Loucy (cell line): Measurements from ENCODE around the gene PTTG1IP.

Experiments used
- H2AFZ ChIP-seq: fragments of 200-600 bp; sonication (generic); 2 replicates; pipeline ENCODE4 v1.6.0; 2016; ENCODE audit warnings: antibody characterized with exemption, mild to moderate bottlenecking, low read length, moderate library complexity
- H3F3A ChIP-seq: fragments of 200-600 bp; 2 replicates; pipeline ENCODE4 v1.6.0; 2016; ENCODE audit warnings: antibody characterized with exemption, low read depth, mild to moderate bottlenecking
- H3K27me3 ChIP-seq: fragments of 200-600 bp; sonication (generic); 2 replicates; pipeline ENCODE4 v1.6.1; 2014; ENCODE audit warnings: low read length, mild to moderate bottlenecking; ENCODE audit not compliant: insufficient read depth, poor library complexity, severe bottlenecking
- H3K36me3 ChIP-seq: fragments of 200-600 bp; sonication (generic); 2 replicates; pipeline ENCODE4 v1.6.1; 2016; ENCODE audit warnings: low read length; ENCODE audit not compliant: insufficient read depth
- H3K4me1 ChIP-seq: fragments of 200-600 bp; sonication (generic); 2 replicates; pipeline ENCODE4 v1.5.1; 2014; ENCODE audit warnings: low read length, mild to moderate bottlenecking; ENCODE audit not compliant: insufficient read depth, poor library complexity, severe bottlenecking
- H3K4me2 ChIP-seq: fragments of 200-600 bp; sonication (generic); 2 replicates; pipeline ENCODE4 v1.6.0; 2014; ENCODE audit warnings: antibody characterized with exemption, low read length, low read depth, mild to moderate bottlenecking; ENCODE audit not compliant: poor library complexity, severe bottlenecking
- H3K4me3 ChIP-seq: fragments of 200-600 bp; sonication (generic); 2 replicates; pipeline ENCODE4 v1.5.1; 2014; ENCODE audit warnings: low read length, mild to moderate bottlenecking, mixed read lengths; ENCODE audit not compliant: poor library complexity, severe bottlenecking
- H3K79me2 ChIP-seq: fragments of 200-600 bp; sonication (generic); 2 replicates; pipeline ENCODE4 v1.6.1; 2014; ENCODE audit warnings: low read length; ENCODE audit not compliant: insufficient read depth
- H3K9ac ChIP-seq: fragments of 200-600 bp; sonication (generic); 2 replicates; pipeline ENCODE4 v1.6.0; 2014; ENCODE audit warnings: mild to moderate bottlenecking, low read depth, low read length, moderate library complexity; ENCODE audit not compliant: poor library complexity, severe bottlenecking
- H3K9me2 ChIP-seq: fragments of 200-600 bp; sonication (generic); replicated peaks from 2 replicates; pipeline ENCODE4 v1.6.1; 2016; ENCODE audit warnings: low read depth, low read length, mixed read lengths
- H3K9me3 ChIP-seq: fragments of 200-600 bp; sonication (generic); 2 replicates; pipeline ENCODE4 v1.6.1; 2014; ENCODE audit warnings: mild to moderate bottlenecking, antibody characterized with exemption, low read length, low read depth; ENCODE audit not compliant: insufficient read depth
- H4K20me1 ChIP-seq: fragments of 200-600 bp; sonication (generic); 2 replicates; pipeline ENCODE4 v1.6.0; 2014; ENCODE audit warnings: antibody characterized with exemption, low read length, mild to moderate bottlenecking; ENCODE audit not compliant: insufficient read depth, poor library complexity, severe bottlenecking
- CTCF ChIP-seq: fragments of 200-600 bp; sonication (generic); conservative IDR thresholded peaks from 2 replicates; pipeline ENCODE4 v1.5.1; 2014; ENCODE audit warnings: mild to moderate bottlenecking, antibody characterized with exemption, low read length
- EZH2phosphoT487 ChIP-seq: fragments of 200-600 bp; IDR thresholded peaks from 2 replicates; pipeline ENCODE4 v1.6.1; 2018; ENCODE audit warnings: antibody characterized with exemption, mild to moderate bottlenecking, moderate library complexity, borderline replicate concordance

PTTG1IP gene

DNA sequence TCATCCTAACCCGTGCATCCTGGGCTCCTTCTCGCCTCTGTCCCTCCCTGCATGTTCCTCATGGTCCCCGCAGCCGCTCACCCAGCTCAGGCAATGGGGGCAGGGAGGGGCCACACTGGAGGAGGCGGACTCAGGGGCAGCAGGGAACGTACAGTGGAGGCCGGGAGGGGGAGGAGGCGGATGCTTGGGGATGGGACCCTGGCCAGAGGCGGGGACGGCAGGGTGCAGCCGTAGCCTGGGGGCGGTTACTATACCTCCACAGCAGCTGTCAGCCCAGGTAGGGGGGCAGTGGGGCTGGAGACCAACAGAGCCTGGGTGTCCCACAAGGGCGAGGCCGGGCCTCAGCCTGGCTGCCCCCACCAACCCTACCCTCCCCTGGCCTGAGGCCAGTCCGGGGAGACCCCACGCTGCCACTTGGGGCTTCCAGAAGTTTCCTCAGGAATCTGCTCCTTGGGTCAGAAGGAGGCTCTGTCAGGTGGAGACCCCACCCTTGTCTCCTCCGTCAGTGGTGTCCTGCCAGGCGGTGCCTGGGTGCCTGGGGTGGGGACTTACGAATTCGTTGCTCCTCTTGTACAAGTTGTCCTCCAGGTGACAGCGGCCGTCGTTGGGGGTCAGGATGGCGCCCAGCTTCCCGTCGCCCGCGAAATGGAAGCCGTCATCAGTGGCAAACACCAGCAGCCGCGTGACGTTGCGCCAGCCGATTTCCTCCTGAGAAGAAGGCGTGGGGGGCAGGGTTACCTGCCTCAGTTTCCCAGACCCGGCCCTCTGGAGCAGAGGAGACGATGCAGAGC is 26.5 kb upstream of the PTTG1IP start:
- H3K4me3 ChIP-seq: no peak overlapping the region
- H3K36me3 ChIP-seq: peaks cover 59% of the 10 kb centered on the region; the same call in 1 of the 2 replicates
- TF ChIP-seq CTCF: no peak
- no peak for TF ChIP-seq EZH2phosphoT487
- H3K9ac ChIP-seq: no peak overlapping the region
- no peaks in the 10 kb centered on the region for H3K79me2 ChIP-seq
- no peak overlapping the region for H3K4me2 ChIP-seq
- no peaks in the 10 kb centered on the region for H3K27me3 ChIP-seq
- no peaks in the 10 kb centered on the region for H3K4me1 ChIP-seq
- no peaks in the 10 kb centered on the region for H3K9me2 ChIP-seq
- H3F3A ChIP-seq: no peaks in the 10 kb centered on the region
- no peaks in the 10 kb centered on the region for H3K9me3 ChIP-seq
- no peak overlapping the region for H2AFZ ChIP-seq
- no peaks in the 10 kb centered on the region for H4K20me1 ChIP-seq

- Histone ChIP-seq H3K79me2 (no peaks in the 10 kb centered on the region), H3K9me2 (no peaks in the 10 kb centered on the region), H3K4me2 (no peak overlapping the region), H3K9ac (no peak overlapping the region), H3K9me3 (no peaks in the 10 kb centered on the region), H2AFZ (no peak overlapping the region), H3F3A (no peaks in the 10 kb centered on the region), H3K4me1 (no peaks in the 10 kb centered on the region), H4K20me1 (no peaks in the 10 kb centered on the region), H3K4me3 (no peak overlapping the region), H3K36me3 (peaks cover 59% of the 10 kb centered on the region; the same call in 1 of the 2 replicates), H3K27me3 (no peaks in the 10 kb centered on the region)
- no peak for TF ChIP-seq CTCF
- no peak for TF ChIP-seq EZH2phosphoT487
These were observed 25.6 kb upstream of the PTTG1IP start for GRCh38 chr21:44898851-44899767.

DNA sequence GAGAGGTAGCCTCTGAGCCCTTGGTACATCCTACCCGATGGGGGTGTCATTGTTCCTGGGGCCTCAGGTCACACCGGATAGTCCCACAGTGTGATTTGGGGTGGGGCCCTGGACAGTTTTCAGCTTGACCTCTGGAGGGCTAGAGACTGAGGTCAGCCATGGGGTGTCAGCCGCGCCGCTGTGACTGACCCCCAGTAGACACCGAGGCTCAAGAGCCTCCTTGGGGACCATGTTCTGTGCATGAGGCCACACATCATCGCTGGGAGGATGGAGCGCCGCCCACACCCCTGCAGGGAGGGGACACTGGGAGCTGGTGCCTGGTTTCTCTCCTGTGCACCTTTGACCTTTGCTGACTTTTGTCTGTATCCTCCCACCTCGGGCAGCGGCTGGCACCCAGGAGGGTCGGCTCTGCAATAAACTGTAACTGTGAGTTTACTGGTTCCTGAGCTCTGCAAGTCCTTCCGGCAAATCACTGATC is 24.6 kb upstream of the PTTG1IP start:
- no peak overlapping the region for H3K4me3 ChIP-seq
- no peaks in the 10 kb centered on the region for H3K79me2 ChIP-seq
- no peaks in the 10 kb centered on the region for H4K20me1 ChIP-seq
- TF ChIP-seq CTCF: no peak
- no peak overlapping the region for H3K4me2 ChIP-seq
- H3K4me1 ChIP-seq: no peaks in the 10 kb centered on the region
- H3K9me3 ChIP-seq: no peaks in the 10 kb centered on the region
- peaks cover 52% of the 10 kb centered on the region; the same call in 1 of the 2 replicates for H3K36me3 ChIP-seq
- no peak overlapping the region for H2AFZ ChIP-seq
- H3F3A ChIP-seq: no peaks in the 10 kb centered on the region
- no peaks in the 10 kb centered on the region for H3K9me2 ChIP-seq
- no peak overlapping the region for H3K9ac ChIP-seq
- H3K27me3 ChIP-seq: no peaks in the 10 kb centered on the region
